Activated CD4-positive, alpha-beta T cell treated with anti-CD3 and anti-CD28 coated beads, Interleukin-2, amount 50 U/mL, for 1 hour (primary cell): ENCODE measurements around the gene MEGF9.

ENCODE experiments used
- DNase-seq: peaks from one replicate; pipeline ENCODE4 v3.0.0-alpha.2; 2020

MEGF9 gene

GRCh38 chr9:120701248-120701647, 13.0 kb downstream of the MEGF9 start:
- no peak for DNase-seq

GRCh38 chr9:120698766-120699165, 15.5 kb downstream of the MEGF9 start:
- no peak for DNase-seq

GRCh38 chr9:120697448-120697847, 16.8 kb downstream of the MEGF9 start:
- DNase-seq = no peak

GRCh38 chr9:120696551-120697230, 17.6 kb downstream of the MEGF9 start:
- no peak for DNase-seq

GRCh38 chr9:120694559-120694958, 19.7 kb downstream of the MEGF9 start:
- no peak for DNase-seq

GRCh38 chr9:120693700-120694008, 20.6 kb downstream of the MEGF9 start:
- no peak for DNase-seq

GRCh38 chr9:120692901-120693699, 21.2 kb downstream of the MEGF9 start:
- no peak for DNase-seq

GRCh38 chr9:120690372-120690771, 23.9 kb downstream of the MEGF9 start:
- no peak for DNase-seq

- no peak for DNase-seq
These were observed 24.4 kb downstream of the MEGF9 start for GRCh38 chr9:120689860-120690259.

GRCh38 chr9:120688758-120689157, 25.5 kb downstream of the MEGF9 start:
- no peak for DNase-seq

- DNase-seq = no peak
These were observed 31.1 kb downstream of the MEGF9 start for GRCh38 chr9:120683150-120683549.

GRCh38 chr9:120681121-120681520, 33.1 kb downstream of the MEGF9 start:
- no peak for DNase-seq

- no peak for DNase-seq
These were observed 33.7 kb downstream of the MEGF9 start for GRCh38 chr9:120680579-120680978.

- no peak for DNase-seq
These were observed 34.1 kb downstream of the MEGF9 start for GRCh38 chr9:120680161-120680560.

- DNase-seq = no peak
These were observed 36.3 kb downstream of the MEGF9 start for GRCh38 chr9:120677965-120678364.

GRCh38 chr9:120676767-120677402, 37.4 kb downstream of the MEGF9 start:
- DNase-seq = no peak

- no peak for DNase-seq
These were observed 45.9 kb downstream of the MEGF9 start for GRCh38 chr9:120668399-120668798.

- DNase-seq = no peak
These were observed 50.3 kb downstream of the MEGF9 start for GRCh38 chr9:120663950-120664349.

GRCh38 chr9:120663380-120663779, 50.9 kb downstream of the MEGF9 start:
- no peak for DNase-seq

- no peak for DNase-seq
These were observed 51.8 kb downstream of the MEGF9 start for GRCh38 chr9:120662513-120662912.

GRCh38 chr9:120659676-120660075, 54.6 kb downstream of the MEGF9 start:
- no peak for DNase-seq

GRCh38 chr9:120659209-120659608, 55.1 kb downstream of the MEGF9 start:
- DNase-seq = no peak

GRCh38 chr9:120655005-120655622, 59.2 kb downstream of the MEGF9 start:
- DNase-seq = no peak

GRCh38 chr9:120654272-120654671, 60.0 kb downstream of the MEGF9 start:
- DNase-seq = no peak
